GM18507 (cell line): ENCODE data around the gene MRPL53.
A peak's percentile ranks its signal among the peaks of the same experiment; 100 is the strongest.

Source experiments
- DNase-seq: peaks from one replicate; pipeline ENCODE4 v3.0.0; 2011; ENCODE audit warnings: low read depth; ENCODE audit not compliant: insufficient read length; ENCODE audit errors: extremely low spot score
- FAIRE-seq: peaks from 2 replicates; lab custom pipeline; 2011; peaks lifted over from hg19 to GRCh38; lab: Jason Lieb, UNC

MRPL53 gene

DNA sequence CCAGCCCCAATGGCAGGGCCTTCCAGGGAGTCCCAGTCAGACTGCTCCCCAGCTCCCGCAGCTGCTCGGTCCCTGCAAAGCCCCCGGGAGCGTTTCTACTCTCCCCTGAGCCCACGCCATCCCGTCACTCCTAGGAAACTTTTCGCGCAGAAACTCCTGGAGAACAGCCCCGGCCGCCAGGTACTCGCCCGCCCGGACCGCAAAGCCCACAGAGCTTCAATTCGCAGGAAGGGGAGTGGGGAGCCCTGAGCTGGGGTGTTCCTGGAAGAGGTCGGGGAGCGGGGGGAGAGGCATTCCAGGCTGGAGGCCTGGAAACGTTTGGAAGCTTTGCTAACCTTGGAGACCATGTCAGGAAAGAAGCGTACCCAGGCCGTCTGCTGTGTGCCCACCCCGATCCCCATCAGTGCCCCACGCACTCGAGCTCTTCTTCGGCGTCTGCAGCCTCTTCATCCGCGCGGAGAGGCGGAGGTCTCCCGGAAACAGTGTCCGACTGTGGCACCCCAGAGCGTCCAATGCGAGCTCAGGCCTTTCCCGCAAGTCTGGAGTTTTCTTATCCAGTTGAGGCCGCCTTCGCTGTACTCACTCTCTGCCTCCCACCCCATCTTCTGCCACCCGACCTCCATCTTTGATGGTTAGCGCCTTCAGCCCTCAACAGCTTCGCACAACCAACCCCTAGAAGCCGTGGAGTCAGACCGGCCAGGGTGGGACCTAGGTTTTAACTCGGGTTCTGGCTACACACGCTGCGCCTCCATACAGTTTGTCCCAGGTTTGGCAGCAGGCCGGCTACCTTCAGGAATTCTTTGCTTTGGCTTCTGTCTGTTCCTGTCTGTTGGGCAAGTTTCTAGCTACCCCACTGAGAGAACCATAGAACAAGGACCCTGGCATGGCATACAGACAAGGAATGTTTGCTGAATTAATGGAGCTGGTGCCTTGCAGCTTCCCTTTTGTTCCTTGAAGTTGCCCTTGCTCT lies 31.3 kb upstream of the MRPL53 start:
- no peak for FAIRE-seq
- DNase-seq: no peak

DNA sequence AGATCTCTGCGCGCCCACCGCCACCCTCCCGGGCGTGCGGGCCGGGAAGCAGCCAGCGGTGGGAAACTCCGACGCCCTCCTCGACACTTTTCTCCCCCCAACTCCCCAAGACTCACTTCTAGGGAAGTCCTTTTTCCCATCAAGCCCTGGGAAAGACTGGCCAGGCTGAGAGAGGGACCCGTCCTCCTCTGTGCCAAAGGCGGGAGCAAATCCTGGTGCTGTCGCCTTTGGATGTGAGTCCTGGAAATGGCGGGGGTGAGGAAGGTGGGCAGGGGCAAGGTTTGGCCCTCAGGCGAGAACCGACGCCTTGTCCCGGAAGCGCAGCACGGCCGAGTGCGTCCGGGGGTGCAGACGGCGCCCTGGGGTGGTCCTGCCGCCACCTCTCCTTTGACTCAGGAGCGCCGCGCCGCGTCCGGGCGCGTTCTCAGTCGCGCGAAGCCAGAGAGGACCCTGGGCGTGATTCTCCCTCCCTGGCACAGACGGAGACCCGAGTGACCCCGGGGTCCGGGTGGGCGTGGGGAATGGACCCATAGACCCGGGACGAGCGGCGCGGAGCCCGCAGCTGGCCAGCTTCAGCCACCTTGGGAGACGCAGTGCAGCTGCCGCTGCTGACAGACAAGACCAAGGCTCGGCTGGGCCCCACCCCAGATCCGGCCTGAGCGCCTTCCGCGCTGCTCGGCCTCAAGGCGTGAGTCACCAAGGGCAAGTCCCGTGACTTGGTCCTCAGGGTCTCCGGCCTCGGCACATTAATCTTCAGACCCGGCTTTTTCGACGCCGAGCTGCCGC lies 30.4 kb upstream of the MRPL53 start:
- FAIRE-seq: peak; percentile 66
- DNase-seq: peak; percentile 58

DNA sequence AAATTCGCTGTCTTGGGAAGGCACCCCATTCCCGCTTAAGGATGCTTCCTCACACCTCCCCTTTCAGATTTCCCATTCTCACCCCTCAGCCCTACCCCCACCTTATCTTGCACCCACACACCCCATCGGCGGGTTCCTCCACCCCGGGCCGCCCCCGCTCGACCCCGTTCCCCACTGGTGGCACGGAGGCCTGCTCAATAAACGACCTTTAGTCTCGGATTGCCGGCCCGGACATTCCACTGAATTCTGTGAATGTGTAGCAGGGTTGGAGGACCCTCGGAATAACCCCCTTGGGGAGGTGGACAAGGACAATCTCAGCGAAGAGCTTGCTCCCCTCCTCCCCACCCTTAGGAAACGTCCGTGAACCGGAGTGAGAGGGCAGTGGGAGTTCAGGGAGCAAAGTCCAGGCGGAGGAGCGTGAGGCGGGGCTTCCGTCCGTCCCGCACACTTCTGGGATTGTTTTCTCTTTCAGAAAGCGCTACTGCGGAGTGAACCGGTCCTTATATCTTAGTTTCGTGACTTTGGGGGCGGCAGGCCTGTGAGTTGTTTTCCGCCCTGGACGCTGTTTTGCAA lies 29.8 kb upstream of the MRPL53 start:
- FAIRE-seq (no peak), DNase-seq (no peak)

DNA sequence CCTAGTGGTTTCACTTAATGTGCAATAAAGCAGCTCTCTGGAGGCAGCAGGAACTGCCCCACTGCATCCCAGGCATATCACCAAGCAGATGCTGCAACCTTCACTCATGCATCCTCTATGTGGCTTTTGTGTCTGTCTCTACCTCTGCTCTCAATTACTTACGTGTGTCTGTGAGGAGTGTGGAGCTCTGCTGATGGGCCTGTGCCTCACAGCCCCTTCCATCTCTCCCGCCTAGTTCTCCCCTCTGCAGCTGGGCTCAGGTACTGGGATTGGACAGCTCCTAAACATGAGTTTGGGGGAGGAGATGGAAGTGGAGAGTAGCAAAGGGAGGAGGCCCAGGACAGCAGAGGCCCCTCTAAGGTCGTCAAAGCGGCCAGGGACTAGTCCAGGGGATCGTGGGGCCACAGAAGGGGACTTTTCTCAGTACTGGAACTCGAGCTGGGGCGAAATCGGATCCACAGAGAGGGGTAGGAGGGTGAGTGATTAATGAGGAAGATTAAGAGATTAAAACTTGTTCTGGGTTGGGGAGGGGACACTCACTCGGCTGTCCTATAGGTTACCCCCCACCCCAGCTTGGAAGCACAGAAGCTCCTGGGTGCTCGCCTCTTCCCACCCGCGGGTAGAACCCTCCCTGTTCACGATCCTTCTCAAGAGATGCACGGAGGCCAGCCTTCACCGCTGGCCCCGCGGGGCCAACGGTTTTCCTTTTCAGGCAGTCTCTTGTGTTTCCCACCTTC lies 29.0 kb upstream of the MRPL53 start:
- no peak for DNase-seq
- FAIRE-seq: no peak

DNA sequence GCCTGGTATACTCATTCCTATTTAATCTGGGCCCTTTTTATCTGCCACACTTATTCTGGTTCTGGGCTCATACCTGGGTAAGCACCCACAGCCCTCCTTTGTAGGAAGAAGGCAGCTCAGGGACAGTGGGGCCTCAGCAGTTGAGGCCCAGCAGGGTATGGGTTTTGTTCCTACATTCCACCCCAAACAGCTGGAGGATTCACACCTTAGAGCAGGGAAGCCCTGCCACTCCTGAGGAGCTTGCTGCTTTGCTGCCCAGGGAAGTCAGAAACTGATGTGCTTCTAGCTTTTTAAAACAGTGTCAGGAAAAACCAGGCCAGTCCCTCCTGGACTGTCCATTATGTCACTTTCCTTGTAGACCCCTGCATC lies 28.1 kb upstream of the MRPL53 start:
- FAIRE-seq: no peak
- DNase-seq: no peak

DNA sequence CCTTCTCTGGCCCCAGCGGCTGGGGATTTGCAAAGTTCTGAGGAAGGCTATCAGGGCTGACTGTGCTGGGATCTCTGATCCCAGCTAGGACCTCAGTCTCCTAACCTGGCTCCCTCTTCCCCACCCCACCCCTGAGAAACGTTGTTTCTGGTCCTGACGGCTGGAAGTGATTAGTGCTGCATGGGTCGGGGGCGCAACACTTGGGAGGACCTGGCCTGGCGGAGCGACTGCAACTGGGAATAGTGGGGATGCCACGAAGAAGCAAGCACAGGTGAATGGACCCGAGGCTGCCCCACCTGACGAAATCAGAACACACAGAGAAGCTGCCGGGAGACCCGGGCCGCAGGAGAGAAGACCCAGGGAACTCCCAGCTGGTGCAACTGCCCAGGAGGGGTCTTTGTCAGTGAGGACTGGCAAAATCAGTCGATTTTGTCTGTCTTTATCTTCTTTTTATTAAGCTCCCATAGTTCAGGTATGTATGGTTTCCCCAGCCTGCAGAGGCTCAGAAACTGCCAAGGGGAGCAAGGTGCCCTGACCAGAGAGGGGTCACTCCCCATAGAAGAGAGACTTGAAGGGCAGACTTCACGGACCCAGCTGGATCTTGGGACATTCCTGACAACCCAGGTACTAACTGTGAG lies 27.6 kb upstream of the MRPL53 start:
- FAIRE-seq: no peak

DNA sequence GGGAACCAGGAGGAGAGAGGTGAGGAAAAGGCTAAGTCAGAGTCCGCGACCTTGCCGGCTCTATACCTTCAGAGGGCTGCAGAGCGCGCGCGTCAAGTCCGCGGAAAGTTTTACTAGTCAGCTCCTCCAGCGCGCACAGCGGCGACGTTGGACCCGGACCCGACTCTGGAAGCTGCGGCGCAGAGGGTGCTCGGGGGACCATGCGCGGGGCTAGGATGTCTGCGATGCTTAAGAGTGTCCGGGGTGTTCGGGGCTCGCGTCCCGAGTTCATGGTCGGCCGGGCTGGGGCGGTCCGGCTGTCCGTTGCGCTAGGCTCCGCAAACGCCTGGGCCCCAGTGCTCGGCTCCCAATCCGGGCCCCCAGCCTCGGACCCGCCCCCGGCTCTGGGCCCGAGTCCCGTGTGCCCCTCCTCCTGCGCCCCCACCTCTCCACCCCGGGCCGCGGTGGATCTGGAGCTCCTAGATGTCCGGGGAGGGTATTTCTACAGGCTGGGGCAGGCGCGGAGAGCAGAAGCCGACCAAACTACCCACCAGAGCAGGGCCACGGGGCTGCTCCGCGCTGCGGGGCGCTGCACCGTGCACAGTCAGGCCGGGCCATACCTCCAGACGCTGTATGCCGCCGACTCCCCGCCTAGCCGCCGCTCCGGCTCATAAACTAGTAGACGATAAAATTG lies 26.9 kb upstream of the MRPL53 start, which contains the start of gene LBX2:
Gene LBX2 (minus strand): TSS at position 337 of the 673 bp plus-strand sequence. CDS start 66 bp downstream, at position 271.
- no peak for DNase-seq
- FAIRE-seq: no peak

More for the DNA sequence above, 27.6 kb upstream of the MRPL53 start:
- DNase-seq: no peak

DNA sequence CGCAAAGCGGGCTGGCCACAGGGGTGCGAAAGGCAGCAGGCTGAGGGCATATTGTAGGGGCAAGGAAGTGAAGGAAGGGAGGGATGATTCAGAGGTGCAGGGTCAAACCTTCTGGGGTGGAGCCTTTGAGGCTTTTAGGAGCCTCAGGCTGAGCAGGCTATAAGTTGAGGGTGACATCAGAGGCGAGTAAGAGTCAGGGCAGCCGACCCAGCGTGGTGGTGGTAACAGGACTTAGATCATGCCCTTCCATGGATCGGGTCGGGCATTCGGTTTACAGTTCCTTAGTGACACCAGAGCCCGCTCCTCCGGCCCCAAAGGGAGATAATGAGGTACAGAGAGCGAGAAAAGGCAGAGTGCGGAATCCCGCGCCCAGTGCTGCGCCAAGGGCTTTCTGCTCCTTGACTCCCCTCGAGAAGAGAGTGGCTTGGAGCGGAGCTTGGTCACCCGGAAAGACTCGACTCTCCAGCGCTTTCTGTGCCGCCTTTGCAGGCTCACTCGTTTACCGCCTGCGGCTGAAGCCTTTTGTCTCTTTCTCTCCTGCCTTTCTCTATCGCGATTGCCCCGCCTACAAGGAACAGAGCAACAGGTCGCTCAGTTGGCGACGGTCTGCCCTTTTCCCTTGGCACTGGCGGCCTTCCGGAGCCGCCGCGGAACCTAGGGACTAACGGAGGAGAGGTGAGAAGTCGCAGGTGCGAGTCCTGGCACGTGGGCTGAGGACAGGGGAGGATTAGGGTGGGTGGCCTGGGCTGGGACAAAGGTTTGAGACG lies 26.2 kb upstream of the MRPL53 start:
- FAIRE-seq (no peak), DNase-seq (no peak)

DNA sequence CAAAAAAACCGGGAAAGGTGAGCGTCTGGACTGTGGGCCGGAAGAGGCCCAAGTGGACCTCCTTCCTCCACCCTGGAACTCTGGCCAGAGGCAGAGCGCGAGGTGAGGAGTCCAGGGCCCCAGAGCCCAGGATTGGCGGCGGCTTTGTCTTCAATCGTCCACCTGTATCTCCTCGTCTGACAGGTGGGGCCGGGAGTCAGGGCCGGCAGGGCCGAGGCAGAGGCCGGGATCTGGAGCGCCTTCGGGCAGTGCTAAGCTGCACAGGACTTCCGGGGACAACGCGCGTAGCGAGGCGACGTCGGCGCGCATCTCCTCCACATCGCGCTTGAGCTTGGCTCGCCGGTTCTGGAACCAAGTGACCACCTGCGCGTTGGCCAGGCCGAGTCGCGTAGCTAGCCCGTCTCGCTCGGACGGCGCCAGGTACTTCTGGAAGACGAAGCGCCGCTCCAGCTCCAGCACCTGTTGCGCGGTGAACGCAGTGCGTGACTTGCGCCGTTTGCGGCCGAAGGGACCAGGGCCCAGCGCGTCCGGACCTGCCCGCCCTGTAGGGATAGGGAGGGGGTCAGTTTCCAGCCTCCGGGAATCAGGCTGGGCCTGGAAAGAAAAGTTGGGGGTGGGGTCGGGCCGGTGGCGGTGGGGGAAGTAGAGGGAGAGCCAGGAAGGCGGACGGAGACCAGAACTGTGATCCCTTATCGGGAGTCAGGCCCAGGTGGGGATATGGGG lies 25.5 kb upstream of the MRPL53 start:
- no peak for FAIRE-seq
- no peak for DNase-seq

DNA sequence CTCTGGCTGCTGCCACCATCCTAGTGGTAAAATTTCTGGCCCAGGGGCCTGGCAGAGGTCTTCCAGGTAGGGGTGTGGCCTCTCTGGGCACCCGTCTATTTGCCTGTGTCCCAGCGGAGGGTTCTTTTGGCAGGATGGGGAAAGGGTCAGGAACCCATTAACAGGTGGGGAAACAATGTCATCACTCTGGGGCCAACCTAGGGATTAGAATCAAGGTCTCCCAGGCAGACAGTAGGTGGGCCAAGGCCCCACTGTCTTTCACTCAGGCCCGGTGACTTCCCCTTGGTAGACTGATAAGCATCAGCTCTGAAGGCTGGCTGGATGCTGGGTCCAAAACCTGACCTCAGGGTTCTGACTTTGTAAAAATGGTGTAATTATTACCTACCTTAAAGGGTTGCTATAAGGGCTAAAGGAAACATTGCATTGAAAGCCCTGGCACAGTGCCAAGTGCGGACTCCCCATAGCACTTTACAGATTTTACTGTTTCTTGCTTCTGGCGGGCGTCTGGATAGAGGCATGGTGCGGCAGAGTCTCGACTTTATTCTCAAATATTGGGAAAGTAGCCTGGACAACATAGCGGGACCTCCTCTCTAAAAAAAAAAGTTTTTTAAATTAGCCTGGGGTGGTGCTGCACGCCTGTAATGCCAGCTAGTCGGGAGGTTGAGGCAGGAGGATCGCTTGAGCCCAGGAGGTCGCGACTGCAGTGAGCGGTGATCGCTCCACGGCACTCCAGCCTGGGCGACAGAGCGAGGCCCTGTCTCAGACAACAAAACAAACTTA lies 24.7 kb upstream of the MRPL53 start:
- DNase-seq (no peak), FAIRE-seq (no peak)

DNA sequence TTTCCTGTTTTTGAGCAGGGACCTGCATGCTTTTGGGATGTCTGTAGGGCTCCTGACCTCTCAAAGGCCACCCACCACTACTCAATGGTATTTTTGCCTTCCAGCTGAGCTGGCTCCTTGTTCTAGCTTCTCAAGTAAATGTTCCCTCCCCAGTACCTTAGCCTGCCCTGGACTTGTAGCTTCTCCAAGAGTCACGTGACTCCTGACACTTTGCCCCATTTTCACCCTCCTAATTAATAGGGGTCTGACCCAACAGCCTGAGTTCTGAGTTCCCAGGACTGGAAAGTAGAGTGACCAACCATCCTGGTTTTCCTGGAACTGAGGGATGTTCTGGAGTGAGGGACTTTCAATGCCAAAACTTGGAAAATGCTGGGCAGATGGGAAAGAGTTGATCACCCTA lies 23.0 kb upstream of the MRPL53 start:
- FAIRE-seq: no peak
- DNase-seq: no peak

DNA sequence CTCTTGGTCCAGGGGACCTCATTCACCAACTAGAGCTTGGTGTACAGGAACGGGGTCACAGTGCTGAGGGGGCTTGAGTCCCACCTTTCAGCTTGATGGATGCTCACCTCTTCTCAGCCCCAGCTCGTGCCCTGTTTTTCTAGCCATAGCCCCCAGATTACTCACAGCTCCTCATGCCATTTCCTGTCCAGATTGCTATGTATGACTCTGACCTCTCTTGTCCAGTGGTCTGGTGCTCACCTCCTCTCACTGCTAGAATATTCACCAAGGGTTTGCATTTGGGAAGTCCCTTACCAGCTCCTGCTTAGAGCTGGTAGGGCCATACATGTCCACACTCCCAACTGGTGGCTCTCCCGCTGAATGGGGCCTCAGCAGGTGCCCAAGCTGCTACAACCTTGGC lies 21.1 kb upstream of the MRPL53 start:
- FAIRE-seq (no peak), DNase-seq (no peak)

DNA sequence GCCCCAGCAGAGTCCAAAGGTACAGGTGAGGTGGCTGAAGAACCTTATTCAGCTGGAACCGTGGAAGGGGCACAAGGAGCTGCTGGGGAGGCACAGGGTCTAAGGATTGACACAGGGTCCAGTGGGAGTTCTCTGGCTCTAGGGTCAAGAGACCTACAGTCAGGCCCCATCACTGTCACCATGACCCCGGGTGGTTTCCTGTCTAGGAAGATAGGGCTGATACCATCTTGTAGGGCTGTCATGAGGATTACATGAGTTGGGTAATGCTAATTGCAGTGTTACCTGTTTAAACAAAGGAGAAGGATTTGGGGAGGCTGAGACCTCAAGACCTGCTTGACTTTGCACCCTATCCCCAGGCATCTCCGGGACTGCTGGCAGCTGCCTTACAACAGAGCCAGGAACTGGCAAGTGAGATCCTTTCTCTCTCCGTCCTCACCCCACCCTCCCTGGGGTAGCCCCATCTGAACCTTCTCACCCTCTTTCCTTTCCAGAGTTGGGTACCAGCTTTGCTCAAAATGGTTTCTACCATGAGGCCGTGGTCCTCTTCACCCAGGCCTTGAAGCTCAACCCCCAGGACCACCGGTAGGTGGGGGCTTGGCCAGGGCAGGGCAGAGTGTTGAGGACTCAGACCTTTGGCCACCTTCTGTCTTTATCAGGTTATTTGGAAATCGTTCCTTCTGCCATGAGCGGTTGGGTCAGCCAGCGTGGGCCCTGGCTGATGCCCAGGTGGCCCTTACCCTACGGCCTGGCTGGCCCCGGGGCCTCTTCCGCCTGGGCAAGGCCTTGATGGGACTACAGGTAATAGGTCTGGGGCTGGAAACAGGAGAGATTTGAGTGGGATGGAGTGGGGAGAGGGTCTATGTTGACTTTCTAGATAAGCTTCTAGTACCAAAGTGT lies 19.4 kb upstream of the MRPL53 start:
- no peak for FAIRE-seq
- no peak for DNase-seq

DNA sequence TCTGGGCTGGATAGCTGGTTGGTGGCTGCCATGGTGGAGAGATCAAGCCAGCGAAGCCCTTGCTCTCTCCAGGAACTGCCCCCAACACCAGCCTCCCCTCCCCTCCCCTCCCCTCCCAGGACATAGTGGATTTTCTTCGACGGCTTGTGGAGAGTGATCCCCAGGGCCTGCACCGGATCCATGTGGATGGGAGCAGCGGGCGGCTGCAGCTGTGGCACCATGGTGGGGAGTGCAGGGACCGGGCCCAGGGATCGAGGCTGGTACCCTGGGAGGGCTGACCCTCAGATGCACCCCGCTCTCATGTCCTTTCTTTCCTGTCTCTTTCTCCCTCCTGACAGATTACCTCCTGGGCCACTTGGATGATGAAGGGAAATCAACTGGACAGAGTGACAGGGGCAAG lies 17.4 kb upstream of the MRPL53 start:
- FAIRE-seq (no peak), DNase-seq (no peak)

DNA sequence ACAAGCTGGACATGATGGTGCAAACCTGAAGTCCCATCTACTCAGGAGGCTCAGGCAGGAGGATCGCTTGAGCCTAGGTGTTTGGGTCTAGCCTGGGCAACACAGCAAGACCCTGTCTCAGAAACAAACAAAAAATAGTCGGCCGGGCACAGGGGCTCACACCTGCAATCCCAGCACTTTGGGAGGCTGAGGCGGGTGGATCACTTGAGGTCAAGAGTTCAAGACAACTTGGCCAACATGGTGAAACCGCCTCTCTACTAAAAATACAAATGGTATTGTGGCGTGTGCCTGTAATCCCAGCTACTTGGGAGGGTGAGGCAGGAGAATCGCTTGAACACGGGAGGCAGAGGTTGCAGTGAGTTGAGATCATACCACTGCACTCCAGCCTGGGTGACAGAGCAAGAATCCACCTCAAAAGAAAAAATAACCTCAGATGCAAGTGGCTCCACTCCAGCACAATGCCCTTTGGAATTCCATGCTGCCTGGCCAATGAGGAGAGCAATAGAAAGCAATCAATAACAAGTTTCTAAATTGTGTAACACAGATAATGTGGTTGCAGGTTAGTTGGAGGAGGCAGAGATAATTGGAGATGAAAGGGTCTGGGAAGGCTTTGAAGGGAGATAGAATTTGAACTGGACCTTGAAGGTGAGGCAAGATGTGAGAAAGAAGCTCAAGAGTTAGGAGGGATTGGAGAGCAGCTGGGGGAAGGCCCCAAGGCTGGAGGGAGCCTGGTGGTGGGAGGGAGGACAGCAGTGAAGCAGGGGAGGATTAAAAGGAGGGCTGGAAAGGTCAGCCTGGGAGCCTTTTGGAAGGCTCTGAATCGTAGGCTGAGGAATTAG lies 16.4 kb upstream of the MRPL53 start:
- FAIRE-seq (no peak), DNase-seq (no peak)
